Choroid plexus epithelial cell (primary cell): ENCODE results near the gene BAIAP3.
A peak's percentile ranks its signal among the peaks of the same experiment; 100 is the strongest.

Source experiments
- DNase-seq: peaks from one replicate; pipeline ENCODE4 v3.0.0-alpha.2; 2010; ENCODE audit warnings: low read depth
- H3K4me3 ChIP-seq: 2 replicates; pipeline ENCODE4 v1.5.1; 2011; ENCODE audit warnings: low read depth, mild to moderate bottlenecking, control low read depth, low read length, moderate library complexity
- CTCF ChIP-seq: conservative IDR thresholded peaks from 2 replicates; pipeline ENCODE4 v1.5.1; 2011; ENCODE audit warnings: low read depth, mild to moderate bottlenecking, control low read depth, inconsistent platforms, low read length, moderate library complexity

Gene BAIAP3

GRCh38 chr16:1297018-1297696 is 36.3 kb upstream of the BAIAP3 start:
- TF ChIP-seq CTCF: no peak
- peak; percentile 23 for DNase-seq
- no peak overlapping the region for H3K4me3 ChIP-seq

- no peak overlapping the region for H3K4me3 ChIP-seq
- no peak for TF ChIP-seq CTCF
- no peak for DNase-seq
Measured at GRCh38 chr16:1298406-1298805, 35.0 kb upstream of the BAIAP3 start.

GRCh38 chr16:1299012-1299867 is 34.2 kb upstream of the BAIAP3 start:
- no peak for TF ChIP-seq CTCF
- DNase-seq: no peak
- H3K4me3 ChIP-seq: no peak overlapping the region

- TF ChIP-seq CTCF: no peak
- no peak for DNase-seq
- no peak overlapping the region for H3K4me3 ChIP-seq
Measured at GRCh38 chr16:1299868-1300203, 33.6 kb upstream of the BAIAP3 start.

GRCh38 chr16:1300664-1301476 is 32.6 kb upstream of the BAIAP3 start:
- H3K4me3 ChIP-seq: no peak overlapping the region
- peak; percentile 58 for DNase-seq
- peak; percentile 80 for TF ChIP-seq CTCF

- no peak for TF ChIP-seq CTCF
- H3K4me3 ChIP-seq: no peak overlapping the region
- DNase-seq: no peak
Measured at GRCh38 chr16:1301562-1301961, 31.9 kb upstream of the BAIAP3 start.
